Activated CD4-positive, alpha-beta T cell treated with anti-CD3 and anti-CD28 coated beads, Interleukin-2, amount 50 U/mL, for 16 hours (primary cell): ENCODE measurements around the gene APMAP.

Experiments
- DNase-seq: peaks from one replicate; pipeline ENCODE4 v3.0.0-alpha.2; 2020

The APMAP gene, protein sequence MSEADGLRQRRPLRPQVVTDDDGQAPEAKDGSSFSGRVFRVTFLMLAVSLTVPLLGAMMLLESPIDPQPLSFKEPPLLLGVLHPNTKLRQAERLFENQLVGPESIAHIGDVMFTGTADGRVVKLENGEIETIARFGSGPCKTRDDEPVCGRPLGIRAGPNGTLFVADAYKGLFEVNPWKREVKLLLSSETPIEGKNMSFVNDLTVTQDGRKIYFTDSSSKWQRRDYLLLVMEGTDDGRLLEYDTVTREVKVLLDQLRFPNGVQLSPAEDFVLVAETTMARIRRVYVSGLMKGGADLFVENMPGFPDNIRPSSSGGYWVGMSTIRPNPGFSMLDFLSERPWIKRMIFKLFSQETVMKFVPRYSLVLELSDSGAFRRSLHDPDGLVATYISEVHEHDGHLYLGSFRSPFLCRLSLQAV

GRCh38 chr20:24992487-24993205 lies at the start of gene APMAP:
Gene APMAP, minus strand, starts transcription at chr20:24992751. Its CDS starts 63 bp downstream, at chr20:24992688.
- DNase-seq, result peak; percentile 96

GRCh38 chr20:25041813-25042530 lies 49.4 kb upstream of the APMAP start:
- DNase-seq, result no peak

GRCh38 chr20:25040438-25040831 lies 47.9 kb upstream of the APMAP start:
- DNase-seq, result no peak

GRCh38 chr20:25039697-25040437 lies 47.3 kb upstream of the APMAP start:
- no peak for DNase-seq

- DNase-seq, result no peak
Measured at GRCh38 chr20:25038591-25039015, 46.1 kb upstream of the APMAP start.

DNA sequence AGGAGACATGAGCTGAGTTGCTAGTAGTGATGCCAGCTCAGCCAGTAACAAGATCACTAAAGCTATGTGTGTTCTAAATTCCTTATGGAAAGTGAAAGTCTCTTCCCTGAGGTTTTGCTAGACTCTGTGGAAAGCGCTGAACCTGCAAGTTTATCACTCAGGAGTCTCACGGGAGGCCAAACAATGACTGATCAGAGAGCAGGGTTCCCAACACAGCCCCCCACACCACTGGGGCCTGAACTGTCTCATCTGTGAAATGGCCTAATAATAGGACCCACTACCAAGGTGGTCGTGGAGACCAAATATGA lies 45.5 kb upstream of the APMAP start:
- no peak for DNase-seq

DNA sequence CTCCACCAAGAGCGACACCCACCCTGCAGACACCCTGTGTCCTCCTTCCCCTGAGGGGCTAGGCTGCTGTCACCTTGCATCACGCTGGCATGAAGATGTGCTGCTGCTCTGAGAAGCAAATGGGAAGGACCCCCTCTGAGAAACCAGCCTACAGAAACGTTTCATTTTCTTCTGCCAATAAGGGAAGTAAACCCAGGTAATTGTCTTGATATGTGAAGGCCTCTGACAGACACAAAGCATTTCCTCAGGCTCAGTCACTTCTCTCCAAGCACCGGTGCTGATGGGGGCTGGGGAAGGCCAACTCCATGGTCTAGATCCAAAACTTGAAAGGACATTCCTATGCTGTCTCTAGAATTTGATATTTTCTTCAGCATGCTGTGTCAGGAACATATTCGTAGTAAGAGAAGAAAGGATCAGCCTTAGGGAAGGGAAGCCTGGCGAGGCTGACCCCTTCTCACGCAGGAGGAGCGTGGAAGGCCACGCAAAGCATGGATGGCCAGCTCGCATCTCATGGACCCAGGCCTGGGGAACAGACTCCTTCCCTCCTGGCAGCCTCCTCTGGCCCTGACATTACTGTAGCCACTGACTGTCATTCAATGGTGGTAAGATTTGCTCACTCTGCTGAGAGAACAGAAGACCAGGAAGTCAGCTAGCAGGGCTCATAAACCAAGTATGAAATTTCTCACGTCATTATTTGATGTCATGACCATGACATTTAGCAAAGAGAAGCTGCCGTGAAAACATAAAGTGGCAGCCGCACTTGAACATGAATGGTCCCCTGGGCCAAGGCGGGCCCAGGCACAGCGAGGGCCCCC lies 44.9 kb upstream of the APMAP start:
- DNase-seq, result no peak

DNA sequence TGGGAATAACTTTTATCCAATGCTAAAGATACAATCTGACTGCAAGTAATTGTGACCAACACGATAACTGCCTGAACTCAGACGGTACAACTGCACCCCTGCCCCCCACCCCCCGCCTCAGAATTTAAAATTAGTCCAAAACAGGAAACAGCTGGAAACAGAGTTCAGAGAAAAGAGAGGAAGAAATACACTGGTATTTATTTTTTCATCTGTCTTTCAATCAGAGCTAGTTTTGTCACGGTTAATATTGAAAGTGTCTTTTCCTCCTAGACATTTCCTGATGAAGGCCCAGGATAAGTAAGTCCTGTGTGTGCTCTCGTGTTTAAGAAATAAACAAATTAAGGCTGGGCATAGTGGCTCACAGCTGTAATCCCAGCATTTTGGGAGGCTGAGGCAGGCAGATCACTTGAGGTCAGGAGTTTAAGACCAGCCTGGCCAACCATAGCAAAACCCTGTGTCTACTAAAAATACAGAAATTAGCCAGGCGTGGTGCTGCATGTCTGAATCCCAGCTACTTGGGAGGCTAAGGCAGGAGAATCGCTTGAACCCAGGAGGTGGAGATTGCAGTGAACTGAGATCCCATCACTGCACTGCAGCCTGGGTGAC lies 43.9 kb upstream of the APMAP start:
- no peak for DNase-seq

DNA sequence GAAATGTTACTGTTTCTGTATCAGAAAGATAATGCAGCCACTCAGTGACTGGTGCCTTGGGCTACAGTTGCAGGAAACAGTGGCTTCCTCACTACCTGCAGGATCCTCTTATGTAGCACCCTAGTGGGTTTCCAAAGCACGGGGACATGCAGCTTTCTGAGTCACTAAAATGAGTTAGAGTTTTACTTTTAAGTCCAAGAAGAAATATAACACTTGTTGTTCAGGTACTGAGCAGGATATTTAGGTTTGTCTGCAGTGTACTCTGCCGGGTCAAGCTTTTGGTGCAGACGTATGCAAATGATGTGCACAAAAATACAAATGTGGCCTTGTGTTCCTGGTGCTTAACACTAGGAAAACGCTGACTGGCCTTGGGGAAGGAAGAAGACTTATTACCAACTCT lies 43.4 kb upstream of the APMAP start:
- peak; percentile 13 for DNase-seq

DNA sequence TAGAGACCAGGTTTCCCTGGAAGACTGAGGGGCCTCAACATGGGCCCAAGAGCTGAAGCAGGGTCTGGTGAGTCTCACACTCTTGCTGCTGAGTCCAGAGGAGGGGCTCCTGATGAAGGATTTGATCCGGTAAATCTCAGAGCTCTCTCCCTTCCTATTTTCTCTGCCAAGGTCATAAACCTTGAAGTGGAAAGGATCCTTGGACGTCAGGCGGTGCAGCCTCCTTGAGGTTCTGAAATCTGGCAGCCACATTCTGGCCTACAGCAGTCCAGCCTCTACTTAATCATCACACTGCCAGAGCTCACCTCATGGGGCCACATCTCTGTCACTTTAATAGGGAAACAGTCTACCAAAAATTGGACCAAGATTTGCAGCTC lies 41.4 kb upstream of the APMAP start:
- no peak for DNase-seq

GRCh38 chr20:25033265-25033923 lies 40.8 kb upstream of the APMAP start:
- no peak for DNase-seq

GRCh38 chr20:25032478-25033264 lies 40.1 kb upstream of the APMAP start:
- DNase-seq, result no peak

GRCh38 chr20:25032065-25032477 lies 39.5 kb upstream of the APMAP start:
- DNase-seq, result no peak

DNA sequence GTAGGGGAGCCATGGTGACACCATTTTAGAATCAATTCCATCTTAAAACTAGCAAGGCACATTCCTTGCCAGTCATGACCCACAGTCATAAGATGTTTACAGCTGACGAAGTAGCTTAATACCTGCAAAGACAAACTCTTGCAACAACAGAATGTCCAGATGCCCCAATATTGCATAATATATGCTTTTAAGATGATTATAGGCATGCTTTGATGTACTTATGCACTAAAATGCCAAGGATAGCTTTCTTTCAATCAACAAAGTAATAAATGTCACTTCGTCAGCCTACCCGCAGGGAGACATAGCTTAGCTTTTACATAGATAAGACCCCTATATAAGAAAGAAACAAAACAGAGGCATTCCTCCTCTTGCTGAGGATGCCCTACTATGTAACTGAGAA lies 38.7 kb upstream of the APMAP start:
- no peak for DNase-seq

GRCh38 chr20:25030649-25031207 lies 38.2 kb upstream of the APMAP start:
- no peak for DNase-seq

- DNase-seq, result no peak
Measured at GRCh38 chr20:25030007-25030648, 37.6 kb upstream of the APMAP start.

GRCh38 chr20:25025986-25026605 lies 33.5 kb upstream of the APMAP start:
- no peak for DNase-seq

DNA sequence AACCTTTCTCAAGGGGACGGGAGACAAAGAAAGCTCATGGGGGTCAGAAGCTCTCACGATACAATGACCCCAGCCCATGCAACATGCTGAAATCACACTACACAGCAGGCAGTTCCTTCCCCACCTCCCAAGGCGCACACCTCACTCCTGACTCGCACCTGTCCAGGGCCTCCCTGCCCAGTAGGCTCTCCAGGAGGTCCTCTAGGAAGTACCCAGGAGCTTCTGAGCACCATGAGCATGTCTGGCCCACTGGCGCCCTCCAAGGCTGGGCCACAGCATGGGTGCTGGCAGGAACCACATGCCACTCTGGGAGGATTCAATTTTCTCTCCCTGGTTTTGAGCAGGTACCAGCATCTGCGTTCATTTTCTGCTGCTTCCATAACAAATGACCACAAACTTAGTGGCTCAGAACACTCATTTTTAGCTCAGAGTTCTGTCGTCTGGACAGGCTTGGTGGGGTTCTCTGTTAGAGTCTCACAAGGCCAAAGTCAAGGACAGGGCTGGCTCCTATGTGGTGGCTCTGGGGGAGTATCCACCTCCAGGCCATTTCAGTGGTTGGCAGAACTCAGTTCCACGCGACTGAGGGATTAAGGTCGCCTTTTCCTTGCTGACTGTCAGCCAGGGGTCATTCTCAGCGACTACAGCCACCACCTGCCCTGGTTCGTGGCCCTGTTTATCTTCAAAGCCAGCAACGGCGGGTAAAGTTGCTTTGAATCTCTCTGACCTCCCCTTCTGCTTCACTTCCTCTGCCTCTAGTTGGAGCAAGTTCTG lies 32.7 kb upstream of the APMAP start:
- no peak for DNase-seq
